Colon (tissue), 2 donors: ENCODE measurements around the gene RRBP1.

Experiments
- FAIRE-seq: peaks from 2 replicates; lab custom pipeline; 2012; peaks lifted over from hg19 to GRCh38; lab: Jason Lieb, UNC
- donor health status: control.
- donor health status: control.

The RRBP1 gene

GRCh38 chr20:17610566-17611289 is 71.3 kb downstream of the RRBP1 start:
- no peak for FAIRE-seq

GRCh38 chr20:17609811-17610377 is 72.1 kb downstream of the RRBP1 start:
- FAIRE-seq = no peak

GRCh38 chr20:17608701-17609497 is 73.1 kb downstream of the RRBP1 start:
- no peak for FAIRE-seq

GRCh38 chr20:17606001-17606400 is 76.0 kb downstream of the RRBP1 start:
- no peak for FAIRE-seq

GRCh38 chr20:17605131-17605660 is 76.8 kb downstream of the RRBP1 start:
- no peak for FAIRE-seq

GRCh38 chr20:17602493-17602892 is 79.5 kb downstream of the RRBP1 start:
- FAIRE-seq = no peak

- FAIRE-seq = no peak
Observed at GRCh38 chr20:17601957-17602356, 80.1 kb downstream of the RRBP1 start.

GRCh38 chr20:17598013-17598550 is 84.0 kb downstream of the RRBP1 start:
- FAIRE-seq = no peak

- FAIRE-seq = no peak
Observed at GRCh38 chr20:17595856-17596255, 86.2 kb downstream of the RRBP1 start.

- FAIRE-seq = no peak
Observed at GRCh38 chr20:17594443-17594842, 87.6 kb downstream of the RRBP1 start.

GRCh38 chr20:17593902-17594301 is 88.1 kb downstream of the RRBP1 start:
- FAIRE-seq = no peak

- no peak for FAIRE-seq
Observed at GRCh38 chr20:17590245-17590644, 91.8 kb downstream of the RRBP1 start.

GRCh38 chr20:17589161-17589834 is 92.7 kb downstream of the RRBP1 start:
- no peak for FAIRE-seq

GRCh38 chr20:17587824-17588223 is 94.2 kb downstream of the RRBP1 start:
- FAIRE-seq = no peak

- FAIRE-seq = no peak
Observed at GRCh38 chr20:17587148-17587547, 94.9 kb downstream of the RRBP1 start.

- FAIRE-seq = no peak
Observed at GRCh38 chr20:17586250-17586649, 95.8 kb downstream of the RRBP1 start.

- peak; percentile 5 for FAIRE-seq
Observed at GRCh38 chr20:17584689-17585088, 97.4 kb downstream of the RRBP1 start.

GRCh38 chr20:17583126-17583525 is 98.9 kb downstream of the RRBP1 start:
- no peak for FAIRE-seq

- no peak for FAIRE-seq
Observed at GRCh38 chr20:17580895-17581294, 101.1 kb downstream of the RRBP1 start.

GRCh38 chr20:17579369-17580039 is 102.5 kb downstream of the RRBP1 start:
- no peak for FAIRE-seq

- FAIRE-seq = no peak
Observed at GRCh38 chr20:17576215-17576614, 105.8 kb downstream of the RRBP1 start.

GRCh38 chr20:17573463-17573862 is 108.6 kb downstream of the RRBP1 start:
- FAIRE-seq = no peak
